NCI-H2171 treated with DMSO at 0.1 percent for 48 hours (cell line): ENCODE measurements around the gene CAMP.
"Not testable (repeated sequence)": the region's sequence is repeated elsewhere in the genome, so short reads cannot be mapped to it uniquely, and the experiment has no call there.

Source experiments
- DNase-seq: peaks from one replicate; lab custom pipeline; 2025; lab: John Stamatoyannopoulos, UW

Gene CAMP, protein sequence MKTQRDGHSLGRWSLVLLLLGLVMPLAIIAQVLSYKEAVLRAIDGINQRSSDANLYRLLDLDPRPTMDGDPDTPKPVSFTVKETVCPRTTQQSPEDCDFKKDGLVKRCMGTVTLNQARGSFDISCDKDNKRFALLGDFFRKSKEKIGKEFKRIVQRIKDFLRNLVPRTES

GRCh38 chr3:48222616-48223513, at the start of gene CAMP:
Gene CAMP (plus strand): TSS chr3:48223495. CDS start chr3:48223512, 17 bp downstream.
- DNase-seq = peak; percentile 3

- no peak for DNase-seq
Observed at GRCh38 chr3:48178072-48178471, 45.2 kb upstream of the CAMP start.

GRCh38 chr3:48180021-48180420, 43.3 kb upstream of the CAMP start:
- no peak for DNase-seq

DNA sequence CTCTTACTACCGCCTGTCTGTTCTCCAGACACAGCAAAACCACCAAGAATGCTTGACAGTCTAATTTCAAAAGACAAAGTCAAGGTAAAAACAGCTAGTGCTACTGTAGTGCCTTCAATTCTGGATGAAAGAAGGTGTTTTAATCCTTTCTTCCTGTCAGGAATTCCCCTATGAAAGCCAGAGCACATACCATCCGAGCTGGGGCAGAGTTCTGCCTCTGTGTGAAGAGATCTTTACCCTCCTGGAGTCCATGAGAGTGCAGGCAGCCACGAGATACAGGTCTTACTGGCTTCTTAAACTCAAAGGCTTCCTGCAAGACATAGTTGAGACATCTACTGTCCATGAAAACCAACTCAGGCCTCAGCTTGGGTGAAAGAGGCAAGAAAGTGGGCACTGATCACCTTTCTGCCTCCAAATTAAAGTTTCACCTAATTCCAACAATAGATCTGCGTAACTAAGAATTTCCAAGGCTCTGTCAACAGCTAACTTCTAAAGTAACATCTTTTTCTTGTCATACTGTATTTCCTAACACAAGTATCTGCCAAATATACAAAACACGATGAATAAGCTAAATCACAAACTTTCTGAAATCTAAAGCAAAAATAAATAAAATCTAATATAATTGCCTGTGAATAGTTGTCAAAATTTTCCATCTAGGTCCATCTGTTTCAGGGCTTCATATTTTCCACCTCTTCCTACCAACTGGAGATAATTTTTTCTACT, 42.6 kb upstream of the CAMP start:
- no peak for DNase-seq

DNA sequence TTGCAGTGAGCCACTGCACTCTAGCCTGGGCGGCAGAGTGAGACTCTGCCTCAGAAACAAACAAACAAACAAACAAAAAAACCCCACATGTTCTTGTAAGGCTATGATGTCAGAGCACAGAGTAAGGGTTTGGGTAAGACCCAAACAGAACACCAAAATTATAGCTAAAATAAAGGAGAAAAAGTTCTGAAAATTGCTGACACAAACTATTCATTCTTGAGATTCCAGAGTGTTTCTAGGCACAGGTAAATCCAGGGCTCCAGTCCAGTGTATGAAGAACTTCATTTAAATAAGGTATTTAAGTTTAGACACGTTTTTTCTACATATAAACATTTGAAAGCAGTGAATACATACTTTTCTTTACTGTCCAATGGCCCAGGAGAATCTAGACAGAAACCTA, 39.0 kb upstream of the CAMP start:
- DNase-seq = no peak

- no peak for DNase-seq
Observed at GRCh38 chr3:48185129-48185528, 38.2 kb upstream of the CAMP start.

DNA sequence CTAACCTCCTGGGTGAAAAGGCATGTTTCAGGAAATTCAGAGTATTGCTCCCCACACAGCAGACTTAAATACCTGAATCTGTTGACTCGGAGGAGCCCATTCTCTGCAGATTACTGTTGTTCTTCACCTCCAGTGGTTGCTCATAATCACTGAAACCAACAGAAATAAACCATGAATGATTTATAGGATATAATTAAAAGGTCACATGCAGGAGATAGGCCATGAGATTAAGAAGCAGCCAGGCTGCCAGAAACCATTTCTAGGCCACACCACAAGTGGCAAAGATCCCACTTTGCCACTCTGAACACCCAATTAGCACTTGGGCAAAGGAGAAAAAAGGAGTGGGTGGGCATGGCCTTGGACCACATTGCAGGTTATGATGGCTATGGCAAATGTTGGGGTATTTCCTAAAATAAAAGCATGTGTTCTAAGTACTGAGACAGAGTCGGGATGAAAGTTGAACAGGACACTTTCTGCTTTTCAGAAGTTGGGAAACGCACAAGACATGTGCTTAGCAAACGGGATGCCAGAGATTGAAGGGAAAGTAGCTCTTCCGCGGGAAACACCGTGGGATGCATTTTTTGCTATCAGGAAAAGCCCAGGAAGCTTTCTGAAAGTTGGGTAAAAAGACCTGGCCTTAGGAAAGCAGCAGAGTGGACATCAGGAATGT, 36.5 kb upstream of the CAMP start:
- no peak for DNase-seq

DNA sequence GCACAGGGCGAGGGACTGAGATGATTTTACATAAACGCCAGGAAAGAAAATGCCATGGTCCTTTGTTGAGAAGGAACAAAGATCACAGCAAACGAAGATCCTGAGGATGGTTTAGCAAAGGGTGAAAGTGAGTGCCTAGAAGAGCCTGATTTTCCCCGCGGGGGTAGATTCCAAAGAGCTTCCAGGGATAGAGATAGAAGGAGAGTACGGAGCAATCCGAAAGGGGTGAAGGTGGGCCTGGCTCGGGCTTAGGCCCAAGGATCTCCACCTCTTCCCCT, 36.1 kb upstream of the CAMP start:
- DNase-seq = no peak

GRCh38 chr3:48187579-48188265, 35.6 kb upstream of the CAMP start:
- DNase-seq = peak; percentile 6

DNA sequence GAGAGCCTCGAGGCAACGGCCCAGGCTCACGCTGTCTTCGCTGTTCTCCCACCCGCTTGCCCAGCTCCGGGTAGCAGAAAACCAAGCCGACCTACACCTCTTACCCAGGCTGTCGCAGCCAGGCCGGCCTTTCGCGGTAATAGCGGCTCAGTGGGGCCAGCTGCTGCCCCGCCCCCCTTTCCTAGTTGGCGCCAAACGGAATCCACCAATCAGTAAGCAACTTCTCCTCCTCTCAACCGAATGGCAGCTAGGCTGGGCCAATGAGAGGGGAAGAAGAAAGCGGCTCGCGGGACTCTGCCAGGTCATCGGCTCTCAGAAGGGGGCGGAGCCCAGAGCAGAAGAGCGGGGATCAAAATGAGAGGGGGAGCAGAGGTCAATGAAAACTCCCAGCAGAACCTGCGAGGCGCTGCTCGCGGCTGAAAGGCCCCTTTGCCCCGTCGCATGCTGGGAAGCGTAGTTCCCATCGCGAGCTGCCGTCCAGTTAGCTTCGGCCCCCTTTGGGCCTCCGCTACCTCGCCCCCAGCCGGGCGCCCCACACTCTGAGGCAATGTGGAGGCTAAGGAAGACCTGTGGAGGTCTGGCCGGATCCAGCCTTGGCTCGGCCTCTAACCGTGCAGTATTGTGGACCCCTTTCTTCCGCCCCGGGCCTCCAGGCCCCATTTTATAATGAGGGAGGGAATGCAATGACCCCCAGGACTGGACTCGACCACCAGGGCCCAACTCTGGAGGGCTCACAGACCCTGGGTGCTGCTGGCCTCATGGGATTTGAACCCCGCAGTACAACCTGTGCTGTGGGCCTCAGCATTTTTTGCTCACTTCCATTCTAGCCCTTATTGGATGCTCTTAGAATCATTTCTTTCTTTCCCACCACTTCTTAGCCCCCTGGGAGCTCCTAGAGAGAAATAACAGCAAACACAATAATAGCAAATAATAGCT, 34.8 kb upstream of the CAMP start, which contains the start of gene CDC25A:
TSS of gene CDC25A (minus strand) at position 152 of the 936 bp plus-strand sequence. CDS start 470 bp downstream, outside the sequence.
- DNase-seq = peak; percentile 97

DNA sequence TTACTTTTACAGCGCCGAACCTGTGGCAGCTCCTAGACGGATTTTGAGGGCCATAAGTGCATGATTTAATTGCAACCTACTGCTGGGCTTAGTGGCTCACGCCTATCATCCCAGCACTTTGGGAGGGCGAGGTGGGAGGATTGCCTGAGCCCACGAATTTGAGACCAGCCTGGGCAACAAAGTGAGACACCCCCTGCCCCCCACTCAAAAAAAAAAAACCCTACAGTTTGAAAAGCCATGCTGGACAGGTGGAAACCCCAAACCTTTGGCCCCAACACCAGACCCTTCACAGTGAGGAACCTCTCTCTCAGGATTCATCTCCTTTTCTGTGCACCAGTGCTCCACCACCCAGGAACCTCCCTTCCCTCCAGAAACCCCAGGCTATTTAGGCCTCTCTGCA, 34.0 kb upstream of the CAMP start:
- DNase-seq = no peak

- DNase-seq = no peak
Observed at GRCh38 chr3:48190911-48191310, 32.4 kb upstream of the CAMP start.

DNA sequence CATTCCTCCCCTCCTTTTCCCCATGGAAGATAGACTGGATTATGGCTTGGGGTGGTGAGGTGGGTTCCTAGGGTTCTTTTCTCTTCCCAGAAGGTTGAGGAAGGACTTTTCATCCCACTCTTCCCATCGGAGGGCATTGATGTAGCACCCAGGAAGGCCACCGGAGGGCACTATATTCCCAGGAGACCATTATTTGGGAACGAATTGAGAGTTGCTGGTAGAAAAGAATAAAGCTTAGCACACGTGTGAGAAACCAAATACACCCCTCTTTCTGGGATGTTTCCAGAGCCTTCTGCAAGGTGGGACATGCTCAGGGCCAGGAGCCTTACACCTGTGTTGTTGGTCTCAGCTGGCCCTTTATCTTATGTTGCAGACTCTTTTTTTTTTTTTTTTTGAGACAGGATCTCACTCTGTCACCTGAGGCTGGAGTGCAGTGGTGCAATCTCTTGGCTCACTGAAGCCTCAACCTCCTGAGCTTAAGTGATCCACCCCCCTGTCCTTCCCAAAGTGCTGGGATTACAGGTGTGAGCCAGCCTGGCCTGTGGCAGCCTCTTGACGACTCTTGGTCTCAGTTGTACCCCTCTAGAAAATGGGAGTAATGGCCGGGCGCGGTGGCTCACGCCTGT, 28.7 kb upstream of the CAMP start:
- DNase-seq = peak; percentile 67

- DNase-seq = no peak
Observed at GRCh38 chr3:48196611-48197010, 26.7 kb upstream of the CAMP start.

DNA sequence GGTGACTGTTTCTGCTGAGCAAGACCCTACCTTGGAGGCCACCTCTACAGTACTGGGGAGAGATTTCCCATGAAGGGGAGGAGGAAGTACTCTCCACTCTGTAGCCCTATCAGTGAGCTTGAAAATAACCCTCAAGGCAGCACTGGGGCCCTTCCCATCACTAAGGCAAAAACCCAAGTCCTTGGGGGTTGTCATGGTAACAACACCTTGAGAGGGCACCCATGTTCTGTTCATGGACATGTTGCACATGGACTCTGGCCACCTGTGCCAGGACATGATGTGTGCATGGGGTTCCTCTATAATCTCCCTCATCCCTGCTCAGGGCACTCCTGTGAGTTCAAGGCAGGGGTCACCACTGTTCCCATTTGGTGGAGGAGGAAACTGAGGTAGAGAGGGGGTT, 24.2 kb upstream of the CAMP start:
- no peak for DNase-seq

GRCh38 chr3:48202632-48203031, 20.7 kb upstream of the CAMP start:
- DNase-seq = no peak

- DNase-seq = no peak
Observed at GRCh38 chr3:48208076-48208475, 15.2 kb upstream of the CAMP start.

DNA sequence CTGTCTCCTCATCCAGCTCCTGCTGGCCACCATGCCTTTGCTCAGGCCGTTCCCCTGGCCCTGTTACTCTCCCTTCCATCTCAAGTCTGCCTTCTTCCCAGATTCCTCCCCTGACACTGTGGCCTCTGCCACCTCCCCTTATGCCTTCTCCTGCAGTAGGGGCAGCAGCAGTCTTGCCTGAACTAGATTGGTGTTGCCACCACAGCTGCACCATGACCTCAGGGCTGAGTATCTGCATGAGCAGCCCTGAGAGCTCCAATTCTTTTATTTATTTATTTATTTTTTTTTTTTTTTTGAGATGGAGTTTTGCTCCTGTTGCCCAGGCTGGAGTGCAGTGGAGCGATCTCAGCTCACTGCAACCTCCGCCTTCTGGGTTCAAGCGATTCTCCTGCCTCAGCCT, 13.8 kb upstream of the CAMP start:
- DNase-seq = no peak

GRCh38 chr3:48210534-48210933, 12.8 kb upstream of the CAMP start:
- DNase-seq = not testable (repeated sequence)

- DNase-seq = not testable (repeated sequence)
Observed at GRCh38 chr3:48211776-48212175, 11.5 kb upstream of the CAMP start.
